Measurements from ENCODE around the gene CHCHD5. TPM values are rescaled to one million over a fixed set of nuclear protein-coding genes. Genes with fewer than 3 reads are reported as not detected.
"Not testable (repeated sequence)": the region's sequence is repeated elsewhere in the genome, so short reads cannot be mapped to it uniquely, and the experiment has no call there.

CHCHD5 gene
- total RNA-seq, 6 donors from 2014 or later = 13.6 to 44.9 (median 25.4) TPM

DNA sequence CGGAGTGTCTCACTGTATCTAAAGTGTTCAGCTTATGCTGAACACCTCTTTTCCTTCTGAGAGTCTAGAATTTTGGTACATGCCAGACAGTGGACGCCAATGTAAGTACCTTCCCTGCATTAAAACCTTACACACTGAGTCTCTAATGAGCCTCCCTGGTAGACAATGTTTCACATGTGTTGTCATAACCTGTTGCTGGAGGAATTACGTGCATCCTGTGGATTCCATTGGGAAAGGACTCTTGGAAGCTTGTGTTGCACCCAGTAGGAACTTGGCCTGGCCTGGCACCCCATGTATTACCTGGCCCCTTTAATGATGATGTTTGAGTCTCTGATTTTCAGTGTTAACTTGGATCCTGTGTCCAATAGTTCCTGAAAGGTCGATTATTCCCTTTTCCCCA, 20.5 kb downstream of the CHCHD5 start:
- H3K4me3 ChIP-seq = no peak overlapping the region
- no peak for DNase-seq
- no peak for ATAC-seq (ENCODE audit: low FRiP score in 2 of 2)
- H3K27ac ChIP-seq = no peak overlapping the region
- 76 to 86% methylated on average over 4 of the region's 4 CpGs for WGBS, 2 donors
- TF ChIP-seq POLR2AphosphoS5 (IDR thresholded peaks at IDR 0.05) (no peak), POLR2A (IDR thresholded peaks at IDR 0.05) (no peak)
- TF ChIP-seq, protein P1, sequence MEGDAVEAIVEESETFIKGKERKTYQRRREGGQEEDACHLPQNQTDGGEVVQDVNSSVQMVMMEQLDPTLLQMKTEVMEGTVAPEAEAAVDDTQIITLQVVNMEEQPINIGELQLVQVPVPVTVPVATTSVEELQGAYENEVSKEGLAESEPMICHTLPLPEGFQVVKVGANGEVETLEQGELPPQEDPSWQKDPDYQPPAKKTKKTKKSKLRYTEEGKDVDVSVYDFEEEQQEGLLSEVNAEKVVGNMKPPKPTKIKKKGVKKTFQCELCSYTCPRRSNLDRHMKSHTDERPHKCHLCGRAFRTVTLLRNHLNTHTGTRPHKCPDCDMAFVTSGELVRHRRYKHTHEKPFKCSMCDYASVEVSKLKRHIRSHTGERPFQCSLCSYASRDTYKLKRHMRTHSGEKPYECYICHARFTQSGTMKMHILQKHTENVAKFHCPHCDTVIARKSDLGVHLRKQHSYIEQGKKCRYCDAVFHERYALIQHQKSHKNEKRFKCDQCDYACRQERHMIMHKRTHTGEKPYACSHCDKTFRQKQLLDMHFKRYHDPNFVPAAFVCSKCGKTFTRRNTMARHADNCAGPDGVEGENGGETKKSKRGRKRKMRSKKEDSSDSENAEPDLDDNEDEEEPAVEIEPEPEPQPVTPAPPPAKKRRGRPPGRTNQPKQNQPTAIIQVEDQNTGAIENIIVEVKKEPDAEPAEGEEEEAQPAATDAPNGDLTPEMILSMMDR (IDR thresholded peaks at IDR 0.05) = no peak
- H3K9me3 ChIP-seq = no peaks in the 10 kb centered on the region
- peaks cover 5 to 8% (median 7%) of the 10 kb centered on the region in 4 donors for H3K4me1 ChIP-seq
- H3K27me3 ChIP-seq = no peaks in the 10 kb centered on the region
- no peaks in the 10 kb centered on the region for H3K36me3 ChIP-seq

- Histone ChIP-seq H3K36me3 (no peaks in the 10 kb centered on the region), H3K4me3 (no peak overlapping the region), H3K27me3 (no peaks in the 10 kb centered on the region), H3K27ac (no peak overlapping the region), H3K4me1 (no peaks in the 10 kb centered on the region), H3K9me3 (no peaks in the 10 kb centered on the region)
- DNase-seq = peak in 1 of 2 donors; percentile 3
- no peak for ATAC-seq (ENCODE audit: low FRiP score in 2 of 2)
- TF ChIP-seq POLR2AphosphoS5 (IDR thresholded peaks at IDR 0.05) (no peak), EP300 (IDR thresholded peaks at IDR 0.05) (no peak)
- TF ChIP-seq, protein P1 (IDR thresholded peaks at IDR 0.05) = no peak
- 88 to 94% methylated on average over 5 of the region's 5 CpGs for WGBS, 2 donors
Observed at GRCh38 chr2:112605926-112606325, 21.5 kb downstream of the CHCHD5 start.

DNA sequence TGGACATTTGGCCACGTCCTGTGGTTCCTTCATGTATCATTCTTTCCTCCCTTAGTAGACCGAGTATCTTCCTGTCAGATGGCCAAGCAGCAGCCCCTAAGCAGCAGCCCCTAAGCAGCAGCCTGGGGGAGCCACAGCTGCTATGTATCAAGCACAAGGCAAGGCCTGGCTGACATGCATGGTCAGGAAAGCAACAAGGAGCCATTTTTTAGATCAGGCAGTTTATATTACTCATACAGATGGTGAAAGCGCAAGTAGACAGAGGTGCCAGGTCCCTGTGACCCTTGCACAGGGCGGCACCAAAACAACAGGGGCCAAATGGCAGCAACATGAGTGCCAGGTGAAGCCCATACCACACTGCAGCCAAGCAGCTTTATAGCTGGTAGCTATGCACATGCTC, 22.1 kb downstream of the CHCHD5 start:
- no peak overlapping the region for H3K27ac ChIP-seq
- no peaks in the 10 kb centered on the region for H3K9me3 ChIP-seq
- TF ChIP-seq POLR2A (IDR thresholded peaks at IDR 0.05) = no peak
- TF ChIP-seq, protein P1 (IDR thresholded peaks at IDR 0.05) = no peak
- no peak for TF ChIP-seq POLR2AphosphoS5 (IDR thresholded peaks at IDR 0.05)
- TF ChIP-seq EP300 (IDR thresholded peaks at IDR 0.05) = no peak
- H3K36me3 ChIP-seq = no peaks in the 10 kb centered on the region
- WGBS, 2 donors = 68 to 81% methylated on average over 4 of the region's 4 CpGs
- DNase-seq (no peak), ATAC-seq (ENCODE audit: low FRiP score in 2 of 2) (no peak)
- no peaks in the 10 kb centered on the region for H3K27me3 ChIP-seq
- H3K4me1 ChIP-seq = no peaks in the 10 kb centered on the region
- H3K4me3 ChIP-seq = no peak overlapping the region

- H3K4me3 ChIP-seq = no peak overlapping the region
- H3K27ac ChIP-seq = no peak overlapping the region
- ATAC-seq (ENCODE audit: low FRiP score in 2 of 2) (no peak), DNase-seq (peak in 1 of 2 donors; percentile 3)
- no peaks in the 10 kb centered on the region for H3K4me1 ChIP-seq
- H3K36me3 ChIP-seq = no peaks in the 10 kb centered on the region
- 88 to 89% methylated on average over 8 of the region's 8 CpGs for WGBS, 2 donors
- no peaks in the 10 kb centered on the region for H3K9me3 ChIP-seq
- TF ChIP-seq POLR2AphosphoS5 (IDR thresholded peaks at IDR 0.05) (no peak), EP300 (IDR thresholded peaks at IDR 0.05) (no peak), POLR2A (IDR thresholded peaks at IDR 0.05) (no peak)
- TF ChIP-seq, protein P1 (IDR thresholded peaks at IDR 0.05) = no peak
- H3K27me3 ChIP-seq = no peaks in the 10 kb centered on the region
Observed at GRCh38 chr2:112607680-112608438, 23.4 kb downstream of the CHCHD5 start.

GRCh38 chr2:112609320-112609719, 24.9 kb downstream of the CHCHD5 start:
- H3K36me3 ChIP-seq; ATAC-seq (ENCODE audit: low FRiP score in 2 of 2); H3K27me3 ChIP-seq; DNase-seq; H3K4me3 ChIP-seq; H3K4me1 ChIP-seq; H3K27ac ChIP-seq; H3K9me3 ChIP-seq: not testable (repeated sequence)
- WGBS, 2 donors = 94 to 100% methylated on average over 4 of the region's 4 CpGs

GRCh38 chr2:112612283-112612682, 27.9 kb downstream of the CHCHD5 start:
- WGBS, 2 donors = 89 to 91% methylated on average over 1 of the region's 1 CpG
- not testable (repeated sequence) for H3K27me3 ChIP-seq; H3K9me3 ChIP-seq; H3K4me1 ChIP-seq; ATAC-seq (ENCODE audit: low FRiP score in 2 of 2); DNase-seq; H3K4me3 ChIP-seq; H3K36me3 ChIP-seq; H3K27ac ChIP-seq
